DND-41 (cell line): ENCODE data around the gene LPAR3.

Experiments used
- ATAC-seq: fragments of 200-7000 bp; cut with Tn5 transposase; 3 replicates; pipeline ENCODE4 v1.9.1; 2021; ENCODE audit warnings: low read depth; ENCODE audit not compliant: insufficient read depth
- DNase-seq: peaks from one replicate; pipeline ENCODE4 v3.0.0-alpha.2; 2020
- H2AFZ ChIP-seq: 2 replicates; pipeline ENCODE4 v1.6.0; 2012; ENCODE audit warnings: low read depth, low read length
- H3K27ac ChIP-seq: 2 replicates; pipeline ENCODE4 v1.5.1; 2012; ENCODE audit warnings: low read length, inconsistent platforms
- H3K27me3 ChIP-seq: fragments of 200-600 bp; sonication (generic); 2 replicates; pipeline ENCODE4 v1.6.0; 2012; ENCODE audit warnings: low read length, mild to moderate bottlenecking, inconsistent platforms; ENCODE audit not compliant: insufficient read depth, poor library complexity
- H3K36me3 ChIP-seq: 2 replicates; pipeline ENCODE4 v1.5.1; 2012; ENCODE audit warnings: low read length, inconsistent platforms; ENCODE audit not compliant: insufficient read depth
- H3K4me1 ChIP-seq: 2 replicates; pipeline ENCODE4 v1.5.1; 2012; ENCODE audit warnings: mild to moderate bottlenecking, low read length; ENCODE audit not compliant: insufficient read depth
- H3K4me2 ChIP-seq: 2 replicates; pipeline ENCODE4 v1.6.0; 2012; ENCODE audit warnings: mild to moderate bottlenecking, moderate library complexity, low read length, inconsistent platforms; ENCODE audit not compliant: insufficient read depth
- H3K4me3 ChIP-seq, 2 experiments: fragments of 200-600 bp in 1 of 2; shearing (Covaris generic) in 1 of 2; 2 replicates each; pipeline ENCODE4 v1.5.1; 2012 to 2016; ENCODE audit warnings: inconsistent platforms in 2 of 2, low read length in 2 of 2, mild to moderate bottlenecking in 2 of 2, low read depth in 1 of 2, moderate library complexity in 1 of 2
- H3K79me2 ChIP-seq: 2 replicates; pipeline ENCODE4 v1.6.0; 2012; ENCODE audit warnings: low read length, inconsistent platforms; ENCODE audit not compliant: insufficient read depth
- H3K9ac ChIP-seq: 2 replicates; pipeline ENCODE4 v1.6.0; 2012; ENCODE audit warnings: low read depth, mild to moderate bottlenecking, inconsistent platforms, low read length, moderate library complexity
- H3K9me3 ChIP-seq: 2 replicates; pipeline ENCODE4 v1.5.1; 2012; ENCODE audit warnings: low read length, moderate library complexity, mild to moderate bottlenecking, inconsistent platforms; ENCODE audit not compliant: insufficient read depth, severe bottlenecking
- H4K20me1 ChIP-seq: 2 replicates; pipeline ENCODE4 v1.6.0; 2012; ENCODE audit warnings: low read length; ENCODE audit not compliant: insufficient read depth
- CTCF ChIP-seq: IDR thresholded peaks from 2 replicates; pipeline ENCODE4 v1.5.1; 2012; ENCODE audit warnings: borderline replicate concordance, low read length, moderate library complexity, mild to moderate bottlenecking; ENCODE audit not compliant: poor library complexity, severe bottlenecking; ENCODE audit errors: extremely low read depth
- EZH2 ChIP-seq: IDR thresholded peaks from 3 replicates; pipeline ENCODE4 v1.6.1; 2012; ENCODE audit warnings: borderline replicate concordance, low read depth, mild to moderate bottlenecking, moderate library complexity, low read length, inconsistent platforms; ENCODE audit not compliant: severe bottlenecking

LPAR3 gene

GRCh38 chr1:84795966-84796600 is 96.9 kb downstream of the LPAR3 start:
- Histone ChIP-seq H2AFZ (no peak overlapping the region), H3K79me2 (no peaks in the 10 kb centered on the region), H3K27me3 (no peaks in the 10 kb centered on the region), H4K20me1 (no peaks in the 10 kb centered on the region), H3K9me3 (no peaks in the 10 kb centered on the region), H3K9ac (no peak overlapping the region), H3K4me1 (no peaks in the 10 kb centered on the region), H3K27ac (no peak overlapping the region), H3K36me3 (no peaks in the 10 kb centered on the region), H3K4me3 (no peak overlapping the region), H3K4me2 (no peak overlapping the region)
- TF ChIP-seq CTCF (no peak), EZH2 (no peak)
- DNase-seq (no peak), ATAC-seq (no peak)

- H3K4me3 ChIP-seq: no peak overlapping the region
- H3K36me3 ChIP-seq: no peaks in the 10 kb centered on the region
- no peaks in the 10 kb centered on the region for H3K4me1 ChIP-seq
- no peak overlapping the region for H3K4me2 ChIP-seq
- no peak overlapping the region for H2AFZ ChIP-seq
- no peaks in the 10 kb centered on the region for H3K27me3 ChIP-seq
- no peak overlapping the region for H3K27ac ChIP-seq
- DNase-seq: no peak
- H3K79me2 ChIP-seq: no peaks in the 10 kb centered on the region
- no peaks in the 10 kb centered on the region for H3K9me3 ChIP-seq
- no peak for TF ChIP-seq CTCF
- TF ChIP-seq EZH2: no peak
- H4K20me1 ChIP-seq: no peaks in the 10 kb centered on the region
- no peak for ATAC-seq
- H3K9ac ChIP-seq: no peak overlapping the region
These were observed 97.8 kb downstream of the LPAR3 start for GRCh38 chr1:84795213-84795612.

- no peaks in the 10 kb centered on the region for H3K4me1 ChIP-seq
- no peak overlapping the region for H3K27ac ChIP-seq
- H4K20me1 ChIP-seq: no peaks in the 10 kb centered on the region
- ATAC-seq (no peak), DNase-seq (no peak)
- H3K4me3 ChIP-seq: no peak overlapping the region
- H3K36me3 ChIP-seq: no peaks in the 10 kb centered on the region
- no peaks in the 10 kb centered on the region for H3K9me3 ChIP-seq
- no peak overlapping the region for H2AFZ ChIP-seq
- H3K79me2 ChIP-seq: no peaks in the 10 kb centered on the region
- no peak overlapping the region for H3K4me2 ChIP-seq
- TF ChIP-seq CTCF (no peak), EZH2 (no peak)
- H3K9ac ChIP-seq: no peak overlapping the region
- H3K27me3 ChIP-seq: no peaks in the 10 kb centered on the region
These were observed 100.6 kb downstream of the LPAR3 start for GRCh38 chr1:84792421-84792820.

- H2AFZ ChIP-seq: no peak overlapping the region
- no peak overlapping the region for H3K4me3 ChIP-seq
- H3K27ac ChIP-seq: no peak overlapping the region
- H3K9me3 ChIP-seq: no peaks in the 10 kb centered on the region
- no peaks in the 10 kb centered on the region for H3K27me3 ChIP-seq
- no peaks in the 10 kb centered on the region for H3K79me2 ChIP-seq
- H3K4me2 ChIP-seq: no peak overlapping the region
- no peaks in the 10 kb centered on the region for H4K20me1 ChIP-seq
- no peak for TF ChIP-seq EZH2
- TF ChIP-seq CTCF: no peak
- DNase-seq: no peak
- no peaks in the 10 kb centered on the region for H3K36me3 ChIP-seq
- ATAC-seq: no peak
- H3K4me1 ChIP-seq: no peaks in the 10 kb centered on the region
- no peak overlapping the region for H3K9ac ChIP-seq
These were observed 104.0 kb downstream of the LPAR3 start for GRCh38 chr1:84789014-84789413.
